ENCODE results near the gene ROCK2.
"Not testable (repeated sequence)": the region's sequence is repeated elsewhere in the genome, so short reads cannot be mapped to it uniquely, and the experiment has no call there.

The ROCK2 gene

DNA sequence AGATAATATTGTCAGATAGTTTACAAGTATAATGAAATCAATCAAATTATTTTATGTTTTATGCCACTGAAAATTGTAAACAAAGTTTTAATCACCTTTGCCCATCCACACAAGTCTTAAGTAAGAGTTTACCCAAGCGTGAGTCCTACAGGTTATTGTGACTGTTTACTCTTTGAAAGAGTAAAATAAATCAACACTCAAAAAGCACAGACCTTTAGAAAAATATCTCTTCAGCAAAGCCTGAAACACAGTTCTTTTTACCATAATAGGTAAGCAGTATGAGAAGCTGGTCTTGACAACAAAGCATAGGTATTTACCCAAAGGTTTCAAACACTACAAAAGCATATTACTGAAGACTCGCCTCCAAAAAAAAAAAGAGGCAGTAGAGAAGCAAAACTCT, 3.7 kb downstream of the ROCK2 start:
- no peak for DNase-seq (ENCODE audit: low read depth in 2 of 2)

DNA sequence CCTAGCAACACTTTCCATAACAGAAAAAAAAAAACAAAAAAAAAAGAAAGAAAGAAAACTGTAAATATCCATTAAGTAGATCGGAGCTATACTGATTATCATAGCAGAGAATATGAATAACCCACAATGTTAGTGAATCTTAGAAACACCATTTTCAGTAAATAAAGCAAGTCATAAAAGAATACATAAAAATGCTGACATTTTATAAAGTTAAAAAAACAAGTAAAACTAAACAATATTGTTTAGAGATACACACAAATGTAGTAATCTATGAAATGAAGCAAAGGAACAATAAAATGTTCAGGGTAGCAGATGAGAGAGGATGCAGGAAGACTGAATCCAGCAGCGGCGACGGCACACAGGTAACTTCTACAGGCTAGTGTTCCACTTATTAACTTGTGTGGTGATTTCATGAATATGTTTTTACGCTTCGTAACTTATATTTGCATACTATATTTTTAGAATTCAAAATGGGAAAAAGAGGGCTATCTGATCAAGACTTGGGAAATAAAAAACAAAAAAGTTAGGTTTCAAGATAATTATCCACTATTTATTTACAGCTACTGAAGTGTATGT, 4.8 kb downstream of the ROCK2 start:
- DNase-seq (ENCODE audit: low read depth in 2 of 2), result no peak

DNA sequence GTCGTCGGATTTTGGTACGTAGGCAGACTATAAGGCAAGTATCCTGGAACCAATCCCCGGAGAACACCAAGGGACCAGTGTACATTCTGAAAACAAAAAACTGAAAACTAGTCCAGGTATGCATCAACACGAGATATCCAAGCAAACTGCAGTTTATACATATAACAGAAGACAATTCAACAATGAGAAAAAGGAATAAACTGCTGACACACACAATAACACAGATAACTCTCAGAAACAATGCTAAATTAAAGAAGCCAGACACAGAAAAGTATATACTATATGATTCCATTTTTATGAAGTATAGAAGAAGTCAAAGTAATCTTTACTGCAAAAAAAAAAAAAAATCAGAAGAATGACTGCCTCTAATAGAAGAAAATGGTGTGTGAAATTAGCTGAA, 5.9 kb downstream of the ROCK2 start:
- DNase-seq (ENCODE audit: low read depth in 2 of 2), result no peak

DNA sequence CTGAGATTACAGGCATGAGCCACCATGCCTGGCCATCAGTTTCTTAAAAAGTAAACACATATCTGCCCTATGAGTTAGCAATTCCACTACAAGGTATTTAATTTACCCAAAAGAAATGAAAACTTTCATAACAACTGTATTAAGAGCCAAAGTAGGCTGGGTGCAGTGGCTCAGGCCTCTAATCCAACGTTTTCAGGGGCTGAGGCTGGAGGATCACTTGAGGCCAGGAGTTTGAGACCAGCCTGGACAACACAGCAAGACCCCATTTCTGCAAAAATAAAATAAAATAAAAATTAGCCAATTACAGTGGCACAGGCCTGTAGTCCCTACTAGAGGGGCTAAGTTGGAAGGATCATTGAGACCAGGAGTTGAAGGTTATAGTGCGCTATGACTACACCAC, 6.5 kb downstream of the ROCK2 start:
- DNase-seq (ENCODE audit: low read depth in 2 of 2), result no peak

DNA sequence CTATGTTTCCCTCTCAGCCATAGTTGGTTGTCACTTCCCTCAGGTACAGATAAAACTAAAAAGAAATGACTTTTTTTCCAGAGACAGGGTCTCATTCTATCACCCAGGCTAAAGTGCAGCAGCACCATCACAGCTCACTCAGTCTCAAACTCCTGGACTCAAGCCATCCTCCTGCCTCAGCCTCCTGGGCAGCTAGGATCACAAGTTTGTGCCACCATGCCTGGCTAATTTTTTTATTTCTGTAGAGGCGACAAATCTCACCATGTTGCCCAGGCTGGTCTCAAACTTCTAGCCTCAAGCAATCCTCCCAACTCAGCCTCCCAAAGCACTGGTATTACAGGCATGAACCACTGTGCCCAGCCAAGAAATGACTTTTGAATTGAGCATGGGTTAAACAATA, 8.2 kb downstream of the ROCK2 start:
- no peak for DNase-seq (ENCODE audit: low read depth in 2 of 2)

DNA sequence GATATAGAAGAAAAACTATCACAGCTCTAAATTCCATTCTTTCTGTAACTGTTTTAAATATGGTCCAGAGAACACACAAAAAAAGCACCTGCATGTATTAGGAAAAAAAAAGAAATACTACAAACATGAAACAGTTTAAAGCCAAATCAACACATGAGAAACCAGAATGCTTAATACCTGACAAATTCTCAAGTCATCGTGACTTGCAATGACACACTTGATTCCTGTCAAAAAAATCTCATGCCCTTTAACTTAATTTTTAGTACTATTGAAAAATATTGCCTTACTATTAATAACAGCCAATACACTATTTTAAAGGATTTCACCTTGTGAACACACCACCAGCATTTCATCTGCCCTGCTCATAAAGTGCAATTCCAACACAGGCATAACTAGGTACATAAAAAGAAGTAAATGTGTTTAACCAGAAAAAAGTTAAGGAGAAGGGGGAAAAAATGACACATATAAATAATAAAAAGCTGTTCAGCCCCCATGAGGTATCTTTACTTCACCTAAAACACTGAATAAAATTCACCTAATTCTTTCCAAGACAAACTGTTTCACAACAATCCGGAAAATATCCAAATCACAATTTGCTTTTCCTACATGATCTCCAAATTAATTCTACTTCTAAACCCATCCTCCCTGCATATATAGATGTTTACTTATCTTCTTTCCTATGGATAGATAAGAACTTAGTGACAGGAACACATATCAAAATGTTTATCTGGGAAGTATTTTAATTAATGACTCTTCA, 10.8 kb downstream of the ROCK2 start:
- no peak for DNase-seq (ENCODE audit: low read depth in 2 of 2)

DNA sequence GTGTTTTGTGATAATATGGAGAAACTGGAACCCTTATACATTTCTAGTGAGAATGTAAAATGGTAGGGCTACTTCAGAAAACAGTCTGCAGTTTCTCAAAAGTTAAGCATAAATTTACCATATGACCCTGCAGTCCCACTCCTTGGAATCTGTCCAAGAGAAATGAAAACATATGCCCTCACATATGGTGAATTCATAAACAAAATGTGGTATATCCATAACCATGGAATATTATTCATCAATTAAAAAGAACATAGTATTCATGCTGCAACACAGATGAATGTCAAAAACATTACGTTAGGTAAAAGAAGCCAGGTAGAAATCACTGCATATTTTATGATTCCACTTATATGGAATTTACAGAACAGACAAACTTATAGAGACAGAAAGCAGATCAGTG, 11.8 kb downstream of the ROCK2 start:
- no peak for DNase-seq (ENCODE audit: low read depth in 2 of 2)

DNA sequence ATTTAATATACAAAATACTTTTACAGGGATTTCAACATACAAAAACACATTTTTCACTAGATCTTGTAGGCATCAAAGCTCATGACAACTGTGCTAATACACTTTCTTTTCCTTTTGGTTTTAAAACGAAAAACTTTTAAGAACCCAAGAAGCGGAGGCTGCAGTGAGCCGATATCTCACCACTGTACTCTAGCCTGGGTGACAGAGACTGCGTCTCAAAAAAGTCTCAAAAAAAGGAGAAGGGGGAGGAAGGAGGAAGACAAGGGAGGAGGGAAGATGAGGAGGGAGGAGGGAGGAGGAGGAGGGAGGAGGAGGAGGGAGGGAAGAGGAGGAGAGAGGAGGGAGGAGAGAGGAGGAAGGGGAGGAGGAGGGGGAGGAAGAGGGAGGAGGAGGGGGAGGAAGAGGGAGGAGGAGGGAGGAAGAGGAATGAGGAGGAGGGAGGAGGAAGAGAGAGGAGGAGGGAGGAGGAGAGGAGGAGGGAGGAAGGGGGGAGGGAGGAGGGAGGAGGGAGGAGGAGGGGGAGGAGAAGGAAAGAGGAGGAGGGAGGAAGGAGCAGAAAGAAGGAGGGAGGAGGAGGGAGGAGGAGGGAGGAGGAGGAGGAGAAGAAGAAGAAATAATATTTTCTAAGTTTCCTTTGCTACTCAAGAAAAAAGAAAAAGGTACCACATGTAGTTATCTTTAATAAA, 13.8 kb downstream of the ROCK2 start:
- DNase-seq (ENCODE audit: low read depth in 2 of 2), result no peak

DNA sequence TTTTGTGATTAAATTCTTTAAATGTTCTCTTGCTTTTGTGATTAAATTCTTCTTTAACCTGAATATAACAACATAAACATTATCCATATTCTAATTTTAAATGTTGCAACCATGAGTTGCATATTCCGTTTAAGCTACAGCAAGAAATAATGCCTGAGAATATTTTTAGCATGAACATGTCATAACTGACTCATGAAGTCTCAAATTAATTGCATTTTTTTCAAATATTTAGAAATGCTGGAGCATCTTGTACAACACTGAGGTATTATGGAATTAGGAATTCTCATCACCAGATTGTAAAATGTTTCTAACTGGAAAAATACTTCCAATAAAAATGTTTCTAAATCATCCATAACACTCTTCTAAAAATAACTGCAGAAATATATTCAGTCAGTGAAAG, 14.7 kb downstream of the ROCK2 start:
- no peak for DNase-seq (ENCODE audit: low read depth in 2 of 2)

DNA sequence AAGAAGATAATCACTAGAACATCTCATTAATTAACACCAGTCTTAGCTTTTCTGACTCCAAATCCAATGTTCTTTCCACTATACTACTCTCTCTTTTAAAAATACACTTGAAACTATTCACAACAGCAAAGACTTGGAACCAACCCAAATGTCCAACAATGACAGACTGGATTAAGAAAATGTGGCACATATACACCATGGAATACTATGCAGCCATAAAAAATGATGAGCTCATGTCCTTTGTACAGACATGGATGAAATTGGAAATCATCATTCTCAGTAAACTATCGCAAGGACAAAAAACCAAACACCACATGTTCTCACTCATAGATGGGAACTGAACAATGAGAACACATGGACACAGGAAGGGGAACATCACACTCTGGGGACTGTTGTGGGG, 15.9 kb downstream of the ROCK2 start:
- not testable (repeated sequence) for DNase-seq (ENCODE audit: low read depth in 2 of 2)

DNA sequence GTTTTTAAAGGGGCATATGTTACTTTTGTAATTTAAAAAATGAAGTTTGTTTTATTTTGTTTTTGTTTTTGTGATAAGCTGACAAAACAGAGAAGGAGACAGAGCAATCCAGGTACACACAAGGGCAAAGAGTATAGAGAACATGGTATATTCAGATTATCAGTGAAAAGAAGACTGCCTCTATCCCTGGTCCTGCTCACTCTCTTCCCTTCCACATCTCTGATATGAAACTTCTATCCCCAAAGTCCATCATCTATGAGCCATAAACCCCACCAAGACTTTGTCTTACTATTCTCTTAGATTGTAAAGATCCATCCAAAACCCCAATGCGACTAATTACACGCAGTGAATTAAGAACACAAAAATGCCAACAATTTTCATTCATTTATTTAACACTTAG, 16.6 kb downstream of the ROCK2 start:
- DNase-seq (ENCODE audit: low read depth in 2 of 2), result no peak

DNA sequence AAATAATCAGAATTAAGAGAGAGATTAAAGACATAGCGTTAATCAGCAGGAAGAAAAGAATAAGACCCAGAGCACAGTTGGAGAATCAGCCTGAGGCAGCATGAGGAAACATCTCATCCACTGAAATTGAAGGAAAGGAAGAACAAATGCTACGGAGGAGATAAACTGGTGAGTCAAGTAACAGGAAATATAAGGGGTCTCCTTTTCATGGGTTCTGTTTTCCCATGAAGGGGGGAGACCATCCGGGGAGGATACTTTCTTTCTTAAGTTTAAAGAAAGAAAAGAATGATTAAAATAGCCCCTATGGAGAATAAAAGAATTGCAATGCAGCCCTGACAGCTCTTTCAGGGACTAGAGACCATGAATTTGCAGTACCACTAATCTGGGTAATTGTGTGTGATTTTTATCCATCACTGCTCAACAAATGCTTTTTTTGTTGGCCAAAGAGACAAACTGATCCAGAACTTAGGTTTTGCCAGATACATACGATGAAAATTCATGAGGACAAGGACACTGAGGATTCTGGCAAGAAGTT, 17.7 kb downstream of the ROCK2 start:
- DNase-seq (ENCODE audit: low read depth in 2 of 2), result no peak

DNA sequence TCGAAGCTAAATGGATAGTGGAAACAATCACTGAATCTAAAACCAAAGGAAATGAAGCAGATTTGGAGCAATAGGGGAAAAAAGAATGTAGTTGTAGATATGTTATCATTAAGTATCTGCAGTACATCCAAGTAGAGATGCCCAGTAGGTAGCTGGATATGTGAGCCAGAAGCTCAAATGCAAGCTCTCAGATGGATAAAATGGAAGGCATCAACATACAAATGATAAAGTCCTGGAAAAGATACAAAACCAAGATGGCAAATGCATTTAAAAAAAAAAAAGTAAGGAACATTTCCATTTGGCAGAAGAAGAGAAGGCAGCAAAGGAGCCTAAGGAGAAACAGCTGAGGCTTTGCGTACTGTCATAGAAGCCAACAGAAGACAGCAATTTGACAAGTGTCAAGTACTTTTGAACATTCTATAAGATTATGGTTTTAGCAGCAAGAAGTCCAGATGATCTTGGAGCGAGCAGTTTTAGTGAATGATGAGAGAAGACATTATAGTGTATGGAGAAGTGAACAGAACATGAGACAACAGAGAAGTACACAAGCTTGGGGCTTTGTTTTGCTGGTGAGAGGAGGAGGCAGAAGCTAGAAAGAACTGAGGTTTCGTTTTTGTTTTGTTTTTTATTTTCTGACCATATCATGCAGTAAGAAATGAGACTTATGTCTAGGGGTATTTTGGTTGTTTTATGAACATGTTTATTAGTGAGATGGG, 18.3 kb downstream of the ROCK2 start:
- no peak for DNase-seq (ENCODE audit: low read depth in 2 of 2)

DNA sequence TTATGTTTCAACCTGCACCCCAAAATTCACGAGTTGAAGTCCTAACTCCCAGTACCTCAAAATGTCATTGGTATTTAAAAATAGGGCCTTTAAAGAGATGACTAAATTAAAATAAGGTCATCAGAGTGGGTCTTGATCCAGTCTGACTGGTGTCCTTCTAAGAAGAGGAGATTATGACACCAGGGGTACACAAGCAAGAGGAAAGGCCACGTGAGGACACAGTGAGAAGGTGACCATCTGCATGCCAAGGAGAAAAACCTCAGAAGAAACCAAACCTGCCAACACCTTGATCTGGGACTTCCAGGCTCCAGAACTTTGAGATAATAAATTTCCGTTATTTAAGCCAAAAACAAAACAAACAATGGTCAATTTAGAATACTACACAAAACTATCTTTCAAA, 22.6 kb downstream of the ROCK2 start:
- no peak for DNase-seq (ENCODE audit: low read depth in 2 of 2)

DNA sequence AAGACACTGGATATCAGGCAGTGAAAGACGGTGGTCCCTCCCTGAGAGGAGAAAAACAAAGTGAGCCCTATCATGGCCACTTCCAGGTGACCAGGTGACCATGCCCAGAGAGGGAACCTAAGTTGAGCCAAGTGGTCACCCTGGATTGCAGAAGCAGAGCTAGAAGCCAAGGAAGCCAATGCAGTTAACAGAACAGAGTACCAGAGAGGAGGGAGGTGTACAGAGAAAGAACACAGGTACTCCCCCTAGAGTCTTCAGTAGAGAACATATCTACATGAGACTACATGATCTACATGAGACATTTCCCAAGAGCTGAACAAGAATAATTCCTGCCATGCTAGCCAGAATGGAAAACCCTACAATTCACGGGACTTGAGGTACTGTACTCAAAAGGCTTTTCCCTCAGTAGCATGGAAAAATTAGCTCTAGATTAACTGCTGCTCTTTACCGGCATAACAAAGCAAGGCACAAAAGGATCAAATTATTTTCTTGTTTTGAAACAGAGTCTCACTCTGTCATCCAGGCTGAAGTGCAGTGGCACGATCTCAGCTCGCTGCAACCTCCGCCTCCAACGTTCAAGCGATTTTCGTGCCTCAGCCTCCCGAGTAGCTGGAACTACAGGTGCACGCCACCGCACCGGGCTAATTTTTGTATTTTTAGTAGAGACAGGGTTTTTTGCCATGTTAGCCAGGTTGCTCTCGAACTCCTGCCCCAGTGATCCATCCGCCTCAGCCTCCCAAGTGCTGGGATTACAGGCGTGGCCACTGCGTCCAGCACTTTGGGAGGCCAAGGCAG, 23.5 kb downstream of the ROCK2 start:
- no peak for DNase-seq (ENCODE audit: low read depth in 2 of 2)

DNA sequence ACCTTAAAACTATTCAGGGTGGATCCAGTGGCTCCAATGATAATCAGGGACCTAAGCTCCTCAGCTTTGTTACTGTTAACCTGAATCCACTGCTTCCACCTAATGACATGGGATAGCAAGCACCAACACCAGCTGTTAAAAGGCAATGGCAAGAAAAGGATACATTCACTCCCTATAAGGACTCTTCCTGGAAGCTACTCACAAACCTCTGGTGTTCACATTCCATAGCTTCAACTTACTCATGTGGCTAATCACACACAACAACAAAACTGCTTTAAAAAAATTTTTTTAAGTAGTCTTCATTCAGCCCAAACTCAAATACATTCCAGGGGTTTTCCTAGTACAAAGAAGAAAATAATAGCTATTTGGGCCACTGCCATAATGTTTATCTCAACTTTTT, 24.5 kb downstream of the ROCK2 start:
- DNase-seq (ENCODE audit: low read depth in 2 of 2), result no peak

DNA sequence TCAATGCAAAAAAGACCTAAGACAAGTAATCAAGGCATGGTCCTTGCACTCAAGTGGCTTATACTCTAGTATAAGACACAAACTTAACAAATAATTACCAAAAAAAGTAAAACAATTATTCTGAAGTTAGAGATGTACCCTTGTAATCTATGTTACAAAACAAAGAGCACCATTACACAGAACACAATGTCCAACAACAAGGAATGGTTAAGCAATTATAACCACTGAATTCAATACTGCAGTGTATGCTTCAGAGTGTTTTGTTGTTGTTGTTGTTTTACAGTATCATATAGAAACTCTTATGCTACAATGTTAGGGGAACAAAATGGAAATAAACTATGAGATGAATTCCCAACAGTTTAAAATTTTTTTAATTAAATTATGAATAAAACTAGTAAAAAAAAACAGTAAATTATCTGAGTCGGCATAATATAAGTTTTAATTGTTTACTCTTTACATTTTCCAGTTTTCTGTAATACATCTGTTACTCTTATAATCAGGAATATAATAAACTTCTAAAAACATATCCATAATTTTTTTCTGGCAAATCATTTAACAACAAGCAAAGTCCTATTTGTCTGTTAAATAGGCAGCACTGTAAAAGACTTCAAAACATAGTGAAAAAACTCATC, 29.2 kb downstream of the ROCK2 start:
- DNase-seq (ENCODE audit: low read depth in 2 of 2), result no peak

DNA sequence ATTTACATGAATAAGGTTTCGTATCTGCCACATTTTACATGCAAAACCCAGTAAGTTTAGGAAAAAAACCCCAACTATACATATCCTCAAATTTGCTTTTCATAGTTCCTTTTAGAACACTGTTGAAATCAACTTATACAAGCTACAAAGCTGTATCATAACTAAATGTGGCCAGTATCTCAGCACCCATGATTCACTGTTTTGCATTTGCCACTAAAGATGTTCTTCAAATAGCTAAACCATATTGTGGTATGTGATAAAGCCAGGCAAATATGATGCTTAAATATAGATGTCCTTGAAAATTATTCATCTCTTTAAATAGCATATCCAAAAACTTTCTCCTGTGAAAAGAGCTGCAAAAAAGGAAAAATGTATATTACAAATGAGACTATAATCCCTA, 29.9 kb downstream of the ROCK2 start:
- no peak for DNase-seq (ENCODE audit: low read depth in 2 of 2)

DNA sequence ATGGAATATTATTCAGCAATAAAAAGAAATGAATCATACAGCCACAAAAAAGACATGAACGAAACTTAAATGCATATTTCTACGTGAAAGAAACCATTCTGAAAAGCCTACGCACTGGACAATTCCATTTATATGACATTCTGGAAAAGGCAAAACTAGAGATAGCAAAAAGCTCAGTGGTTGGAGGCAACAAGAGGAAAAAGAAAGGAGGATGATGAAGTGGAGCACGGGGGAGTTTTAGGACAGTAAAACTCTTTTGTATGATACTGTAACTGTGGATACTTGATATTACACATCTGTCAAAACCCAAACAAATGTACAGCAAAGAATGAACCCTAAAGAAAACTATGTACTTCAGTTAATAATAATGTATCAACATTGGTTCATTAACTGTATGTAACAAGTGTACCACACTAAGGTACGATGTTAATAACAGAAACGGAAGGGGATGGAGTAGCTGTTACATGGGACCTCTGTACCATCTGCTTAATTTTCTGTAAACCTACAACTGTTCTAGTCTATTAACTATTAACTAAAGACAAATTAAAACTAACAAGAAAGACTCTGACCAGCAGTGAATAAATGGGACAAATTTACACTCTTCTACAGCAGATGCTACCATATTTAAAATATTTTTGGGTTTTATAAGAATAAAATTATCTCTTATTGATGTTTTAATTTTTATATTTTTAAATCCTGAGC, 31.5 kb downstream of the ROCK2 start:
- DNase-seq (ENCODE audit: low read depth in 2 of 2), result no peak

DNA sequence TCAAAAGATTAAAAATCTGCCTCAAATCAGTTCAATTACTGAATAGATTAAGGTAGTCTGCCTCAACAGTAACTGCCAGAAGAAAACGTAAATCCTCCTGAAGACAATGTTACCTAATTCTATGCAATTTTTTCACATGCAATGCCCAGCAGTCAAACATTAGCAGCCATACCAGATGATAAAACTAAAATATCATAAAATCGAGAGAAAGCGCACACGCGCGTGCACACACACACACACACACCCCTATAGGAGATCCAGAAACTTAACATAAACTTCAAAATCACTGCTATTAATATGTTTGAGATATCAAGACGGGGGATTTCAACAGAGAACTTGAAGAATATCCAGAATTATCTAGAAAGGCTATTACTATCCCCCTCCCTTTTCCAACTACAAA, 32.9 kb downstream of the ROCK2 start:
- DNase-seq (ENCODE audit: low read depth in 2 of 2), result no peak

DNA sequence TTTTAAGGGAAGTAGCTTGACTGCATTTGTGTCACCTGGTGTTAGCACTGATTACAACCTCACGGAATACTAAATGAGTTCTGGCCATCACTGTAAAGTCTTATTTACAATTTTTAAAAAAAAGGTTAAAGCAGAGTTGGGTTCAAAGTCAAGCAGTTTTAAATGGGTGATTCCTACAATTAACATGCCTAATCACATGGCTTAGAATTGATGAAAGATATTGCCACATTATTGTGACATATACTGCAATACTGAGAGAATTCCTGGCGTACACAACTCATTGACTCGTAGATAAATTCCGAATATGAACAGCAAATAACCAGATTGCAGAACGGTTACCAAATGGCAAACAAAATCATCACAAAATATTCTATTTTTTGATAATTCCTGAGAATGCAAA, 34.2 kb downstream of the ROCK2 start:
- DNase-seq (ENCODE audit: low read depth in 2 of 2), result no peak
